K562 (cell line): ENCODE measurements around the gene ZNF121. TPM values are rescaled to one million over a fixed set of nuclear protein-coding genes. Genes with fewer than 3 reads are reported as not detected.

ENCODE experiments used
- CEBPB ChIP-seq: fragments of 450-650 bp; IDR thresholded peaks from 2 replicates; pipeline ENCODE4 v1.6.1; 2016; ENCODE audit warnings: missing genetic modification characterization, missing compliant biosample characterization
- DIDO1 ChIP-seq: fragments of 450-650 bp; IDR thresholded peaks from 2 replicates; pipeline ENCODE4 v1.6.1; 2016; ENCODE audit warnings: low read depth, missing biosample characterization, missing genetic modification characterization
- FOXJ2 ChIP-seq: fragments of 200-800 bp; sonication (Bioruptor generic); IDR thresholded peaks from 2 replicates; pipeline ENCODE4 v1.6.1; 2016; ENCODE audit warnings: missing genetic modification characterization, missing compliant biosample characterization
- FOXK2 ChIP-seq, 2 experiments: fragments of 450-650 bp; IDR thresholded peaks in 1 of 2; conservative IDR thresholded peaks in 1 of 2; 2 replicates each; pipeline ENCODE4 v1.6.1; 2016; ENCODE audit warnings: low read depth in 2 of 2, mild to moderate bottlenecking in 1 of 2
- FOXP1 ChIP-seq: sonication (generic); formaldehyde crosslinking; IDR thresholded peaks from 2 replicates; pipeline ENCODE4 v1.8.0; 2022; ENCODE audit warnings: mild to moderate bottlenecking, missing genetic modification reagents
- MEF2A ChIP-seq: IDR thresholded peaks from 2 replicates; pipeline ENCODE4 v1.6.1; 2011; ENCODE audit warnings: low read depth, mild to moderate bottlenecking, low read length, moderate library complexity; ENCODE audit not compliant: control insufficient read depth
- POLR2B ChIP-seq: fragments of 450-650 bp; IDR thresholded peaks from 2 replicates; pipeline ENCODE4 v1.6.1; 2018; ENCODE audit warnings: low read depth; ENCODE audit not compliant: partially characterized antibody
- PRMT5 ChIP-seq: sonication (generic); formaldehyde crosslinking; IDR thresholded peaks from 2 replicates; pipeline ENCODE4 v1.5.0; 2020; ENCODE audit warnings: missing genetic modification reagents
- PYGO2 ChIP-seq: fragments of 450-650 bp; IDR thresholded peaks from 2 replicates; pipeline ENCODE4 v1.6.1; 2016; ENCODE audit warnings: mild to moderate bottlenecking, missing genetic modification characterization, moderate library complexity, missing compliant biosample characterization
- RBFOX2 ChIP-seq: fragments of 200-400 bp; formaldehyde crosslinking; IDR thresholded peaks from 2 replicates; pipeline ENCODE4 v1.6.1; 2017; ENCODE audit warnings: low read depth, mild to moderate bottlenecking, low read length, moderate library complexity
- RCOR1 ChIP-seq, 2 experiments: IDR thresholded peaks; 2 replicates each; pipeline ENCODE4 v1.6.1; 2012; ENCODE audit warnings: low read depth in 2 of 2, low read length in 2 of 2, borderline replicate concordance in 1 of 2, improper control_type of control experiment in 1 of 2
- SAFB ChIP-seq: fragments of 200-400 bp; formaldehyde crosslinking; IDR thresholded peaks from 2 replicates; pipeline ENCODE4 v1.6.1; 2017; ENCODE audit warnings: low read depth, low read length, borderline replicate concordance
- SIN3B ChIP-seq: fragments of 450-650 bp; IDR thresholded peaks from 2 replicates; pipeline ENCODE4 v1.6.1; 2017; ENCODE audit warnings: low read depth, mild to moderate bottlenecking, moderate library complexity
- TAF1 ChIP-seq: IDR thresholded peaks from 2 replicates; pipeline ENCODE4 v1.6.1; 2011; ENCODE audit warnings: mild to moderate bottlenecking, low read length, moderate library complexity; ENCODE audit not compliant: insufficient read depth, control insufficient read depth, severe bottlenecking; ENCODE audit errors: extremely low read depth
- ZNF124 ChIP-seq: sonication (generic); formaldehyde crosslinking; IDR thresholded peaks from 2 replicates; pipeline ENCODE4 v1.8.1; 2022; ENCODE audit warnings: missing genetic modification reagents
- ZNF347 ChIP-seq: fragments of 450-650 bp; formaldehyde crosslinking; IDR thresholded peaks from 2 replicates; pipeline ENCODE4 v1.4.0; 2020; ENCODE audit warnings: low read depth, mild to moderate bottlenecking, moderate library complexity
- polyA plus RNA-seq, 8 experiments: library from polyadenylated mRNA; depleted of rRNA in 4 of 8; stranded (reverse) in 5 of 8; unstranded in 3 of 8; fragments of >200 nt; fragmentation: Nextera tagmentation in 2 of 8; fragmentation: Illumina TruSeq in 1 of 8; extraction: Ambion mirVana in 2 of 8; extraction: Trizol in 1 of 8; gene quantifications; 2 replicates each; pipeline versions ENCODE4 v1.2.1 to v1.2.3, GENCODE V29; 2011 to 2014; ENCODE audit warnings: inconsistent platforms in 1 of 8, missing spikeins in 1 of 8
- total RNA-seq, 7 experiments: library from RNA; depleted of rRNA in 6 of 7; stranded (reverse); fragments of >200 nt in 6 of 7; fragmentation: Illumina TruSeq in 2 of 7; extraction: Trizol in 2 of 7; gene quantifications; 2 replicates each; pipeline versions ENCODE4 v1.2.1 to v1.2.3, GENCODE V29; 2011 to 2021; ENCODE audit warnings: low replicate concordance in 1 of 7
- TF ChIP-seq, protein P1 (sequence below), 2 experiments: fragments of 450-650 bp in 1 of 2; sonication (generic) in 1 of 2; formaldehyde crosslinking in 1 of 2; IDR thresholded peaks in 1 of 2; conservative IDR thresholded peaks in 1 of 2; 2 replicates each; pipeline versions ENCODE4 v1.6.1 to v1.8.1; 2016 to 2023; ENCODE audit warnings: mild to moderate bottlenecking in 2 of 2, moderate library complexity in 2 of 2, inconsistent platforms in 1 of 2, missing genetic modification reagents in 1 of 2
- TF ChIP-seq, protein P2 (sequence below): fragments of 250-450 bp; sonication (Bioruptor Pico); IDR thresholded peaks from 2 replicates; pipeline ENCODE4 v1.4.0; 2020; ENCODE audit warnings: borderline replicate concordance
- TF ChIP-seq, protein P3 (sequence below): sonication (generic); formaldehyde crosslinking; IDR thresholded peaks from 2 replicates; pipeline ENCODE4 v1.8.0; 2022; ENCODE audit warnings: mild to moderate bottlenecking, missing genetic modification reagents, borderline replicate concordance
- TF ChIP-seq, protein P4 (sequence below): sonication (generic); formaldehyde crosslinking; IDR thresholded peaks from 2 replicates; pipeline ENCODE4 v1.8.0; 2022; ENCODE audit warnings: mild to moderate bottlenecking, missing genetic modification reagents

Gene ZNF121
- total and polyA plus RNA-seq, 9 of the 15 experiments (the other 6 are each of a cell fraction or from before 2014, with no cell fraction given), result 14.6 to 115 (median 33.4) TPM

DNA sequence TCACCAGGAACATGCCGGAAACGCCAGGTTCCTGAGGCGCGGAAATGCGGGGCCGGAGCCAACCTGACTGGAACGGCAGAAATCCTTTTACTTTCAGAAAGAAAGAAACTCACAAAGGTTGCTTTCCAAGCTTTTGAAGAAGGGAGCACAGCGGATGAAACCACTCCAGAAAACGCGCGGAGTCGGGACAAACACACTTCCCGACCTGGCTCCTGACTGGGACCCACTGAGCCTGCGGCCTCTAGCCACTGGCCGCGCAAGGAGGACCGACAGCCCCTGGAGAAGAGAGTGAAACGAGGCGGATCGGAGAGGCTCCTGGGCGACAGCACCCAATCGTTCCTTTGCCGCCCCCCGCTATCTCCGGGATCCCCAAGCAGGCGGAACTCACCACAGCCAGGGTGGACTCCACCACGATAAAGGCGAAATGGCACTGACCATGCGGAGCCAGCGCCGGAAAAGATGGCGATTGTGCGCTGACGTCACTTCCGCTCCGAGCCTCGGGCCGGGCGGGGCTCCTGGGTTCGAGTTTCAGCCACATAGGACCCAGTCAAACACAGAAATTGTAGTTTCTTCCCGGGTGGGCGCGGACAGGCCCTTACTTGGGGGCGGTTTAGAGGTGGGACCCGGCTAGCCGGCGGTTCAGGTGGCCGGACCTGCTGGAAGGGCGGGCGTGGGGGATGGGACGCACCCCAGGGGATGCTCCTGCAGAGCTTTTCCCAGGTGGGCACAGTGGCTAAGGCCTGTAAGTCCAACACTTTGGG, at the start of gene ZNF121 (continued):
- TF ChIP-seq PYGO2, result no peak
- no peak for TF ChIP-seq CEBPB (tag)
- TF ChIP-seq FOXJ2, result no peak
- TF ChIP-seq, protein P1, sequence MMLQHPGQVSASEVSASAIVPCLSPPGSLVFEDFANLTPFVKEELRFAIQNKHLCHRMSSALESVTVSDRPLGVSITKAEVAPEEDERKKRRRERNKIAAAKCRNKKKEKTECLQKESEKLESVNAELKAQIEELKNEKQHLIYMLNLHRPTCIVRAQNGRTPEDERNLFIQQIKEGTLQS (IDR thresholded peaks at IDR 0.05), result peak; percentile 96
- TF ChIP-seq, protein P1 (CRISPR knock-in tag; conservative IDR thresholded peaks at IDR 0.05), result peak; percentile 64; the same call in 1 of the 2 replicates
- TF ChIP-seq FOXP1 (CRISPR knock-in tag), result peak; percentile 80; the same call in 1 of the 2 replicates
- 0 out of 2 replicates have a peak, but pooled peaks have one; percentile 63 for TF ChIP-seq DIDO1 (tag)
- TF ChIP-seq, protein P2, sequence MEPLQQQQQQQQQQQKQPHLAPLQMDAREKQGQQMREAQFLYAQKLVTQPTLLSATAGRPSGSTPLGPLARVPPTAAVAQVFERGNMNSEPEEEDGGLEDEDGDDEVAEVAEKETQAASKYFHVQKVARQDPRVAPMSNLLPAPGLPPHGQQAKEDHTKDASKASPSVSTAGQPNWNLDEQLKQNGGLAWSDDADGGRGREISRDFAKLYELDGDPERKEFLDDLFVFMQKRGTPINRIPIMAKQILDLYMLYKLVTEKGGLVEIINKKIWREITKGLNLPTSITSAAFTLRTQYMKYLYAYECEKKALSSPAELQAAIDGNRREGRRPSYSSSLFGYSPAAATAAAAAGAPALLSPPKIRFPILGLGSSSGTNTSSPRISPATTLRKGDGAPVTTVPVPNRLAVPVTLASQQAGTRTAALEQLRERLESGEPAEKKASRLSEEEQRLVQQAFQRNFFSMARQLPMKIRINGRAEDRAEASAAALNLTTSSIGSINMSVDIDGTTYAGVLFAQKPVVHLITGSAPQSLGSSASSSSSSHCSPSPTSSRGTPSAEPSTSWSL (CRISPR knock-in tag), result no peak
- TF ChIP-seq, protein P3, sequence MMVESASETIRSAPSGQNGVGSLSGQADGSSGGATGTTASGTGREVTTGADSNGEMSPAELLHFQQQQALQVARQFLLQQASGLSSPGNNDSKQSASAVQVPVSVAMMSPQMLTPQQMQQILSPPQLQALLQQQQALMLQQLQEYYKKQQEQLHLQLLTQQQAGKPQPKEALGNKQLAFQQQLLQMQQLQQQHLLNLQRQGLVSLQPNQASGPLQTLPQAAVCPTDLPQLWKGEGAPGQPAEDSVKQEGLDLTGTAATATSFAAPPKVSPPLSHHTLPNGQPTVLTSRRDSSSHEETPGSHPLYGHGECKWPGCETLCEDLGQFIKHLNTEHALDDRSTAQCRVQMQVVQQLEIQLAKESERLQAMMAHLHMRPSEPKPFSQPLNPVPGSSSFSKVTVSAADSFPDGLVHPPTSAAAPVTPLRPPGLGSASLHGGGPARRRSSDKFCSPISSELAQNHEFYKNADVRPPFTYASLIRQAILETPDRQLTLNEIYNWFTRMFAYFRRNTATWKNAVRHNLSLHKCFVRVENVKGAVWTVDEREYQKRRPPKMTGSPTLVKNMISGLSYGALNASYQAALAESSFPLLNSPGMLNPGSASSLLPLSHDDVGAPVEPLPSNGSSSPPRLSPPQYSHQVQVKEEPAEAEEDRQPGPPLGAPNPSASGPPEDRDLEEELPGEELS (CRISPR knock-in tag), result 0 out of 2 replicates have a peak, but pooled peaks have one; percentile 42
- TF ChIP-seq POLR2B, result peak; percentile 88
- TF ChIP-seq SIN3B, result peak; percentile 43; the same call in 1 of the 2 replicates
- TF ChIP-seq ZNF124, result no peak
- no peak for TF ChIP-seq MEF2A
- 0 out of 4 replicates have a peak, but pooled peaks of 1 of the 2 experiments have one; percentile 25 for TF ChIP-seq RCOR1 (IDR thresholded peaks at IDR 0.05; ENCODE audit: borderline replicate concordance in 1 of 2, low read depth in 2 of 2, low read length in 2 of 2)
- no peak for TF ChIP-seq PRMT5 (CRISPR knock-in tag)
- TF ChIP-seq, protein P4, sequence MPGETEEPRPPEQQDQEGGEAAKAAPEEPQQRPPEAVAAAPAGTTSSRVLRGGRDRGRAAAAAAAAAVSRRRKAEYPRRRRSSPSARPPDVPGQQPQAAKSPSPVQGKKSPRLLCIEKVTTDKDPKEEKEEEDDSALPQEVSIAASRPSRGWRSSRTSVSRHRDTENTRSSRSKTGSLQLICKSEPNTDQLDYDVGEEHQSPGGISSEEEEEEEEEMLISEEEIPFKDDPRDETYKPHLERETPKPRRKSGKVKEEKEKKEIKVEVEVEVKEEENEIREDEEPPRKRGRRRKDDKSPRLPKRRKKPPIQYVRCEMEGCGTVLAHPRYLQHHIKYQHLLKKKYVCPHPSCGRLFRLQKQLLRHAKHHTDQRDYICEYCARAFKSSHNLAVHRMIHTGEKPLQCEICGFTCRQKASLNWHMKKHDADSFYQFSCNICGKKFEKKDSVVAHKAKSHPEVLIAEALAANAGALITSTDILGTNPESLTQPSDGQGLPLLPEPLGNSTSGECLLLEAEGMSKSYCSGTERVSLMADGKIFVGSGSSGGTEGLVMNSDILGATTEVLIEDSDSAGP, result no peak
- peak; percentile 93 for TF ChIP-seq TAF1
- no peak for TF ChIP-seq SAFB
- peak; percentile 99 for TF ChIP-seq RBFOX2
- TF ChIP-seq ZNF347, result no peak
- no peak; a peak in 1 of 4 replicates for TF ChIP-seq FOXK2 (conservative IDR thresholded peaks at IDR 0.05 in 1 of 2, IDR thresholded peaks at IDR 0.05 in 1 of 2; ENCODE audit: low read depth in 2 of 2)
